NCI-H510A (cell line): ENCODE data around the gene ARHGAP26.

Source experiments
- DNase-seq: peaks from one replicate; lab custom pipeline; 2025; lab: John Stamatoyannopoulos, UW

ARHGAP26 gene

GRCh38 chr5:143165049-143165880, 395.1 kb downstream of the ARHGAP26 start:
- DNase-seq: no peak

- DNase-seq: no peak
These were observed 395.9 kb downstream of the ARHGAP26 start for GRCh38 chr5:143166090-143166489.

DNA sequence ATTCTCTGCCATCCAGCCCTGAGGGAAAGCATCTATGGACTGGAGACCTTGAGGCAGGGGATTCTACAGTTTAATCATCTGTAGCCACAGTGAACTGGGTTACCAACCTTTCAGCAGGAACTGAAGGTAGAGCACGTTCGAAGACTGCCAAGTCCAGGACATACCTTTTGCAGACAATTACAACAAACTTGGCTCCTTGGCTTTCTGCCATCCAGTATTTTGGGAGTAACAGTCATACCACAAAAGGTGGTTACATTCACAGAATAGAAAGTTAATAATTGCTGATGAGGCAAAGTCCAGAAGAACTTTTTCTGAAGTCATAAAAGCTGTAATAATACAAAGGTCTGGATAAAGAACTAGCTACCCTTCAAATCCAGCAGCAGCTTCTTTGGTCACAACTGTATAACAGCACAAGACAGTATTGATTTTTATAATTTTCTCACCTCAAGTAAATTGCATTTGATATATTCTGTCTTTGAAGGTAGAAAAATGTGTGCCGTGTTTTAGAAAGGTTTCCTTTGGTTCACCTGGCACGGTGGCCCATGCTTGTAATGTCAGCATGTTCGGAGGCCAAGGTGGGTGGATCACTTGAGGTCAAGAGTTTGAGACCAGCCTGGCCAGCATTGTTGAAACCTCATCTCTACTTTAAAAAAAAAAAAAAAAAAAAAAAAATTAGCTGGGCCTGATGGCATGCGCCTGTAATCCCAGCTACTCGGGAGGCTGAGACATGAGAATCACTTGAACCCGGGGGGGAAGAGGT, 396.7 kb downstream of the ARHGAP26 start:
- no peak for DNase-seq

- DNase-seq: no peak
These were observed 398.1 kb downstream of the ARHGAP26 start for GRCh38 chr5:143168171-143168741.

DNA sequence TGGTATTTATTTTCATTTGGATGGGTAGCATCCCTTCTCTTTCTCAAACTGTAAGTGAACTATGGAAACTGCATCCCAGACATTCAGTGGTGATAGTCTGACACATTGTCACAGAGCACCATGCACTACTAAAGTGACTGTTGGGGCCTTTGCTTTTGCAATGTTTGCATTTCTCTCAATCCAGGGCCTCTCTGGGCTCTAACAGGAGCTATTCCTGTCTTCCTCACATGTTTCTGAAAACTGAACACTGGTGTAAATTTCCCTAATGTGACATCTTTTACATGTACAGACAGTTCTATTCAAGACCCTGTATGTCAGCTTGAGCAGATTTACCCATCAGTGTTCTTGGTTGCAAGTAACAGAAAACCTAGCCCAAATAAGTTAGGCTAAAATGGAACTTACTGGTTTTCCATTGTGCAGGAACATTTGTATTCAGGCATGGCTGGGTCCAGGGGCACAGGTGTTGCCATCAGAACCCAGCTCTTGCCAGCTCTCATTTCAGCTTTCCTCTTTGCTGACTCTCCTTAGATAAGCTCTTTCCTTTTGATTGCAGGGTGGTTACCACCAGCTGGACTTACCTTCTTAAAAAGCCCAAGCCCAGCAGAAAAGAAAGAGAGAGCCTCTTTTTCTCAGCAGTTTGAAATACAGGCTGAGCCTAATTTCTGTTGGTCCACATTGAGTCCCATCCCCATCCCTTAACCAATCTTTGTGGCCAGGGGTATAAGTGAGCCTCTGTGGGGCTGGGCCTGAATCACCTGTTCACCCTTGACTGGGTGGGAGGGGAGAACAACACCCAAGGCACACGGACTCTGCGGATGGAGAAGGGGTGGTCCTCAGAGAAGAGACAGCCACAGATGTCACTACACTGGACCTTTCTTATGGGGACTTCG, 399.0 kb downstream of the ARHGAP26 start:
- no peak for DNase-seq

DNA sequence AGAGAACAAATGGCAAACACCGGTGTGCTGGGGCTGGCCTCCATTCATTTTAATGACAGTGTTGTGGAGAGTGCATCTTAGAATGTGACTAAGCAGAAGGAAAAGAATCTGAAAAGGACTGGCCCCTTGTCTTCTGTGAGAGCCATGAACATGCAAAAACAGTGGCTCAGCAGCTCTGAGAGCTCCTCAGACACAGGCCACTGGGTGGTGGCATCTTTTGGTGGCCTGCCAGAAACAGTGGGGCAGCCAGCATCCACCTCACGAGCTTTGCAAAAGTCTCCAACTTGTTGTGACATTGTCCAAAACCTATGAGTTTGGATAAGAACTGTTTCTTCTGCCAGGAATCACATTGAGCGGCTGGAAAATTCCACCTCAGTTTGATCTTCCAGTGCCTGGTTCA, 399.9 kb downstream of the ARHGAP26 start:
- DNase-seq: no peak

DNA sequence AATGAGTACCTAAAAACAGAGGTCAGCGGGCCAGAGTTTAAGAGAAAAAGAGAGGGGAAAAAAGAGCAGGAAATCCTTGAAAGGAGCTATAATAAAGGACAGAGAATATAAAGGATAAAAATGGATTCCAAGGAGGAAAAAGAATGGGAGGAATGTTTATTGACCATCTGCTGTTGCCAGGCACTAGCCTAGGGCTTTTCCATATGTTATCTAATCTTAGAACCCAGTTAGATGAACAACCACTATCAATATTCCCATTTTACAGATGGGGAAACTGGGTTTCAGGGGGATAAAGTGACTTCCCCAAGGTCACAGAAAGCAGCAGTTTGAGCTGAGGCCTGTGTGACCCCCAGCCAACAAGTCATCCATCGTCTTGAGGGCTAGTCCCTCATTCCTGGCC, 400.8 kb downstream of the ARHGAP26 start:
- DNase-seq: no peak

DNA sequence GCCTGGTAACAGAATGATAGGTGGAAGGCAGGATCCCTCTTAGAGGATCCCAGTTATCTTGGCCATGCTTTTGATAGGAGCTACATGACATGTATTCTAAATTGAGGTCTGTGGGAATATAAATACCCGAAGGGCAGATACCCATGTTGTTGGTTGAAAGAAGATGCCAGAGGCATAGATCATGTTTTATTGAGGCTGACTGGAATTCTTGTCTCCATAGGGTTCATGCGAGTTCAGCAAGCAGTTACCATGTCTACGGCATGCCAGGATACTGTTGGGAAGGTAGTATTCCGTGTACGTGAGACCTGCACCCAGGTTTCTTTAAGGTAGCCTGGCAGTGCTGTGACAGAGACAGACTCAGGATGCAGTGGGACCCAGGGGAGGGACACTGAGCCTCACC, 402.6 kb downstream of the ARHGAP26 start:
- DNase-seq: no peak

- DNase-seq: no peak
These were observed 403.1 kb downstream of the ARHGAP26 start for GRCh38 chr5:143173139-143173889.

DNA sequence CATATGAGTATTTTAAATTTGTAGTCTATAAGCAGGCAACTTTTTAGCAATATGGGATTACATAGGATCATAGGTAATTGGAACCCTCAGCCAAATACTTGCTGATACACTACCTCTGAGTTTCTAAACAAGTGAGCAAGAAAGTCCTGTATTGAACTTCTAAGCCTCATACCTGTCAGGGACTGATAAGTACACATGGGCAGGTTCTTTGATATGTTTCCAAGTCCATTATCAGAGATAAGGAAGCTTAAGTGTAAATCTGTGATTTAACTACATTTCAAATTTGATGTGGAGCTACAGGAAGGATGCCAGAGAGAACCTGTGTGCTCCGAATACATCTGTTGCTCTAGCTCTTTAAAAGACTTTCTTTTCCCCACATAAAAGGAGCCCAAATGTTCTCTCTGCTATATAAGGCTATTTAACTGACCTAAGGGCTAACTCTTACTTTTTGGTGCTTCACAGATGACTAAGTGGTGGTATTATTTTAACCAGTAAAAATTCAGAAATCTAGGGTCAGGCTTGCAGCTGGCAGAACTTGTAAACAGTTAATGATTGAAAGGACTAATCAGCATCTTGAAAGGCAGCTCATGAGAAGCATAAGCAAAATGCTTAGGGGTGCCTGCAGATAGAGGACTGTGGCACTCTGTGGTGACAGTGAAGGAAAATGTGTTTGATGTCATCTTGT, 404.7 kb downstream of the ARHGAP26 start:
- DNase-seq: no peak

- DNase-seq: no peak
These were observed 405.9 kb downstream of the ARHGAP26 start for GRCh38 chr5:143176048-143176447.

GRCh38 chr5:143177263-143177983, 407.2 kb downstream of the ARHGAP26 start:
- peak; percentile 47 for DNase-seq

- no peak for DNase-seq
These were observed 409.1 kb downstream of the ARHGAP26 start for GRCh38 chr5:143179126-143179740.

DNA sequence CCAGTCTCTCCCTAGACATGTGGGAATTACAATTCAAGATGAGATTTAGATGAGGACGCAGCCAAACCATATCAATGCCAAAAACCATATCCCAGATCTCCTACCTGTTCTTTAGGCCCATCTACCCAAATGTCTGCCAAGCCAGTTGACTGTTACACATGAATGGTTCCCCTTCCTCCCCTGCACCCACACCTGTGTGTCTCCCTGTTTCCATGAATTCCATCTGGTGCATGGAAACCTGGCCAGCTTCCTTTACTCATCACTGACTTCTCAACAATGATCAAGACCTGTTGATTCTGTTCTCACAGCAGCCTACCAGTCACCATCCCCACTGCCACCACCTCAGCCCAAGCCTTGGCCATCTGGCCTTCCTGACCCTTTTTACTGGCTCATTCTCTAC, 410.6 kb downstream of the ARHGAP26 start:
- DNase-seq: no peak

GRCh38 chr5:143181173-143181572, 411.0 kb downstream of the ARHGAP26 start:
- DNase-seq: no peak

DNA sequence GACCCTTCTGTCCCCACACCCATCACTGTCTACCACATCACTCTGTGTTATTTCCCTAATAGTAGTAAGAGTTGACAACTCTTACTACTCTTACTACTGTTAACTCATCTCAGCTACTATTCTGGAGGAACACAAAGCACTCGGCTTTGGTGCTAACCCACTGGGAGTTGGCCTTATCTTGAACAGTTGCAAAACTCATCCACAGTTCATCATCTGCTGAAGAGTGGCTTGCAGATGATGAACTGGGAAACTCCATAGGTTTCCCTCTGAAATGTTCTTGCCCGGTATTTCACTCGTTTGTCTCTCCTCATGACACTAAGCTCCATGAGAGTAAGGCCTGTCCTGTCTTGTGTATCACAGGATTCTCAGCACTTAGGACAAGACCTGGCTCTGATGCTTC, 411.9 kb downstream of the ARHGAP26 start:
- DNase-seq: no peak

DNA sequence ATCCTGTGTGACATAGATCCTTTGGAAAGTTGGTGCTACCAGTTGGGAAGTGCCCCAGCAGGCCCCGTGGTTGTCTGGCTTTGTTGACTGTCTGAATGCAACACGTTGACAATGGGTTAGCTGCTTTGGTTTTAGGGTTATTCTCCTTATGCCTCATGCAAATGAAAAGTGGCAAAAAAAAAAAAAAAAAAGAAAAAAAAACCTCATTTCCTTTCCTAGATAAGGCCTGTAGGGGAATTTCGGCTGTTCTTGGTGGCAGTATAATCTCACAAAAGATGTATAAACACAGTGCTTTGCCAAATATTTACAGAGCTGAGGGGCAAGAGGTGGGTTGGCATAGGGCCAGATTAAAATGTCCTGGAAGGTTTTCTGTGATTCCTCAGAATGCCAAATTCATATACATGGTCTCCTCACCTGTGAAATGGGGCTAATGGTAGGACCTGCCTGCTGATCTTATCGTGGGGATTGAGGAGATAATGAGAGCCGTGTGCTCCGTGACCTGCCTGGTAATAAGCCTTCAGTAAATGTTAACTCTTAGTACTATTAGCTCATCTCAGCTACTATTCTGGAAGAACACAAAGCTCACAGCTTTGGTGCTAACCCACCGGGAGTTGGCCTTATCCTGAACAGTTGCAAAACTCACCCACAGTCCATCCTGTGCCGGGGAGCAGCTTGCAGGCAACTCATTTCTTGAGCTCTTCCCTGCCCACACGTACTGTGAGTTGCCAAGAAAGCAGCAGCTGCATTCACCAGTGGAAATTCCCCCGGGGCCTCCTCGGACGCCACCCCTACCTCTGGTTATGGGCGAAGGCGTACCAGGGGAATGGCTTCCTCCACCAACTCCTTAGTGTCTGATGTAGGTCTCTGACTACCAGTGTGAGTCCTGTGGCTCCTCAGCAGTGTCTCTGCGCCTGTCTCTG, 413.0 kb downstream of the ARHGAP26 start:
- no peak for DNase-seq

- DNase-seq: no peak
These were observed 413.8 kb downstream of the ARHGAP26 start for GRCh38 chr5:143183989-143184388.
